Gastroesophageal sphincter (tissue), 3 donors: ENCODE results near the gene KRCC1.

ENCODE experiments used
- EP300 ChIP-seq: sonication (generic); formaldehyde crosslinking; IDR thresholded peaks from one replicate; pipeline ENCODE4 v1.6.1; 2017; ENCODE audit warnings: antibody characterized with exemption, mild to moderate bottlenecking
- POLR2AphosphoS5 ChIP-seq: sonication (generic); formaldehyde crosslinking; IDR thresholded peaks from one replicate; pipeline ENCODE4 v1.6.1; 2017; ENCODE audit warnings: antibody characterized with exemption
- TF ChIP-seq, protein P1 (sequence below), 4 experiments: fragments of 200-600 bp in 2 of 4; fragments of 450-650 bp in 2 of 4; sonication (generic) in 1 of 4; IDR thresholded peaks; one replicate each; pipeline ENCODE4 v1.5.1; 2017 to 2019; ENCODE audit warnings: antibody characterized with exemption in 4 of 4, mild to moderate bottlenecking in 2 of 4, moderate library complexity in 2 of 4

DNA sequence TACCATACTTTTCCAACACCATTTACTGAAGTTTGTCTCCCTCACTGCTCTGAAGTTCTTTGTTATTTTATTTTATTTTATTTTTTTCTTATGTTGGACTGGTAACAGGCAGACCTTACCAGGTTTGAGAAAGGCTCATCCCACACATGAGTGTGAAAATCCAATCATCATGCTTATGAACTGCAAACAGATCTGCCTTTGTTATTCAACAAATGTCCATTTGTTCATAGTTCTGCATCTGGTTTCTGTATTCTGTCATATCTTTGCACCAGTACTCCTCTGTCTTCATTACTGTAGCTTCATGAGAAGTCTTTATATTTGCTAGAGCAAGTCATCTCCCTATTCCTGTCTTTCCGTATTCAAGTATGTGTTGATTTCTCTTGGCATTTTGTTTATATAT, 44.6 kb downstream of the KRCC1 start:
- TF ChIP-seq EP300 (no peak), POLR2AphosphoS5 (no peak)
- TF ChIP-seq, protein P1, sequence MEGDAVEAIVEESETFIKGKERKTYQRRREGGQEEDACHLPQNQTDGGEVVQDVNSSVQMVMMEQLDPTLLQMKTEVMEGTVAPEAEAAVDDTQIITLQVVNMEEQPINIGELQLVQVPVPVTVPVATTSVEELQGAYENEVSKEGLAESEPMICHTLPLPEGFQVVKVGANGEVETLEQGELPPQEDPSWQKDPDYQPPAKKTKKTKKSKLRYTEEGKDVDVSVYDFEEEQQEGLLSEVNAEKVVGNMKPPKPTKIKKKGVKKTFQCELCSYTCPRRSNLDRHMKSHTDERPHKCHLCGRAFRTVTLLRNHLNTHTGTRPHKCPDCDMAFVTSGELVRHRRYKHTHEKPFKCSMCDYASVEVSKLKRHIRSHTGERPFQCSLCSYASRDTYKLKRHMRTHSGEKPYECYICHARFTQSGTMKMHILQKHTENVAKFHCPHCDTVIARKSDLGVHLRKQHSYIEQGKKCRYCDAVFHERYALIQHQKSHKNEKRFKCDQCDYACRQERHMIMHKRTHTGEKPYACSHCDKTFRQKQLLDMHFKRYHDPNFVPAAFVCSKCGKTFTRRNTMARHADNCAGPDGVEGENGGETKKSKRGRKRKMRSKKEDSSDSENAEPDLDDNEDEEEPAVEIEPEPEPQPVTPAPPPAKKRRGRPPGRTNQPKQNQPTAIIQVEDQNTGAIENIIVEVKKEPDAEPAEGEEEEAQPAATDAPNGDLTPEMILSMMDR (IDR thresholded peaks at IDR 0.05) = no peak
